ENCODE results near the gene GARIN3. TPM values are rescaled to one million over a fixed set of nuclear protein-coding genes. Genes with fewer than 3 reads are reported as not detected.

The GARIN3 gene
- total and polyA plus RNA-seq, 9 of the 15 experiments (the other 6 are each of a cell fraction or from before 2014, with no cell fraction given), result not detected

GRCh38 chr5:157143127-157143971, 22.7 kb downstream of the GARIN3 start (continued):
- no peak for TF ChIP-seq ZNF318 (IDR thresholded peaks at IDR 0.05; ENCODE audit: borderline replicate concordance in 1 of 2, low read depth in 1 of 2)
- TF ChIP-seq HMGXB4 (CRISPR knock-in tag; IDR thresholded peaks at IDR 0.05), result no peak
- TF ChIP-seq L3MBTL2 (IDR thresholded peaks at IDR 0.05), result peak; percentile 20; the same call in 1 of the 2 replicates
- no peak for TF ChIP-seq HLTF (IDR thresholded peaks at IDR 0.05)
- 0 out of 2 replicates have a peak, but pooled peaks have one; percentile 10 for TF ChIP-seq GTF2E2 (tag; IDR thresholded peaks at IDR 0.05)
- no peak for TF ChIP-seq ZNF384 (IDR thresholded peaks at IDR 0.05; ENCODE audit: low read depth, low read length)
- no peak for TF ChIP-seq HMBOX1 (IDR thresholded peaks at IDR 0.05)
- TF ChIP-seq ILF3 (IDR thresholded peaks at IDR 0.05; ENCODE audit: borderline replicate concordance), result no peak
- TF ChIP-seq THAP7 (CRISPR knock-in tag; IDR thresholded peaks at IDR 0.05), result no peak
- no peak for TF ChIP-seq POLR2AphosphoS5 (IDR thresholded peaks at IDR 0.05; ENCODE audit: control insufficient read depth, insufficient read depth, low read depth, low read length)
- no peak for TF ChIP-seq SFPQ (IDR thresholded peaks at IDR 0.05; ENCODE audit: low read depth, low read length)
- no peak for TF ChIP-seq NFXL1 (CRISPR knock-in tag; IDR thresholded peaks at IDR 0.05)
